Epithelial cell of esophagus (primary cell): ENCODE measurements around the gene CENPP.

Experiments
- DNase-seq: peaks from one replicate; pipeline ENCODE4 v3.0.0; 2010; ENCODE audit warnings: low read depth
- H3K4me3 ChIP-seq: 2 replicates; pipeline ENCODE4 v1.5.1; 2011; ENCODE audit warnings: mild to moderate bottlenecking, low read length, control low read depth
- CTCF ChIP-seq: IDR thresholded peaks from 2 replicates; pipeline ENCODE4 v1.5.1; 2011; ENCODE audit warnings: low read depth, mild to moderate bottlenecking, low read length, control low read depth, inconsistent platforms; ENCODE audit not compliant: insufficient read depth; ENCODE audit errors: missing control alignments

CENPP gene

GRCh38 chr9:92669527-92669889 is 343.8 kb downstream of the CENPP start:
- peak; percentile 23 for DNase-seq
- peak overlapping the region; percentile 85 for H3K4me3 ChIP-seq

More at GRCh38 chr9:92669527-92669889, 343.8 kb downstream of the CENPP start:
- TF ChIP-seq CTCF = no peak
